Breast epithelium (tissue), 3 donors: ENCODE results near the gene TEKTIP1.

ENCODE experiments used
- POLR2AphosphoS5 ChIP-seq, 3 donors: sonication (generic); formaldehyde crosslinking; IDR thresholded peaks; one replicate each; pipeline ENCODE4 v1.6.1; 2017; ENCODE audit warnings: antibody characterized with exemption in 3 of 3
- TF ChIP-seq, protein P1 (sequence below), 3 donors: fragments of 450-650 bp; IDR thresholded peaks; one replicate each; pipeline ENCODE4 v1.5.1; 2016 to 2017; ENCODE audit warnings: antibody characterized with exemption in 3 of 3, mild to moderate bottlenecking in 3 of 3, moderate library complexity in 3 of 3

DNA sequence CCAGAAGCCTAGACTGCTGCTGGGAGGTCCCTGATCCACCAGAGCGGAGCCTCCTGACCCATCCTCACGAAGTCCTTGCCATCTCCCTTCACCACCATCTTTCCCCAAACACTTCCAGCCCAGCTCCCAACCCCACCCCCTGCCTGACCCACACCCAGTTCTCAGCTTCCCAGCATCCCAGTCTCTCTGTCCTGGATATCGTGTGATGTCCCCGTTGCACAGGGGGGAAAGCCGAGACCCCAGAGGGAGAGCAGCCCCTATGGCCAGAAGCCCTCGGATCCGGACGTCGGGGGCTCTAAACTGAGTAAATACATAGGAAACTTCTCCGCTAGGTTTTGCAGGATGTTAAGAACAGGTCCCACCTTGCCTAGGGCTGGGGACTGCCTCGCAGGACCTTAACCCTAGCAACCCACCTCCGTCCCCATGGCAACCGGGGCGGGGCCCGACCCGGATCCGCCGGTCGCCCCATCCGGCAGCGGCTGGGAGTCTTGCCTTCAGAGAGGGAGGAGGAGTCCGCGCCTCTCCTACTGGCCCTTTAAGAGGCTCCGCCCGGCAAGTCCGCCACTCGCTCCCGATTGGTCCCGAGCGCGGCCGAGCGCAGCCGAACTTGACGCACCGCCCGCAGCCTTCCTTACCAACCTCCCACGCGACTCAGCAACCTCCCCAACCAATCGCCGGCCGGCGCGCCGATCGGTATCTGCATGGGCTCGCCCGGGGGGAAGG lies 33.3 kb downstream of the TEKTIP1 start:
- peak in 1 of 3 donors; percentile 50 for TF ChIP-seq POLR2AphosphoS5 (IDR thresholded peaks at IDR 0.05)
- TF ChIP-seq, protein P1, sequence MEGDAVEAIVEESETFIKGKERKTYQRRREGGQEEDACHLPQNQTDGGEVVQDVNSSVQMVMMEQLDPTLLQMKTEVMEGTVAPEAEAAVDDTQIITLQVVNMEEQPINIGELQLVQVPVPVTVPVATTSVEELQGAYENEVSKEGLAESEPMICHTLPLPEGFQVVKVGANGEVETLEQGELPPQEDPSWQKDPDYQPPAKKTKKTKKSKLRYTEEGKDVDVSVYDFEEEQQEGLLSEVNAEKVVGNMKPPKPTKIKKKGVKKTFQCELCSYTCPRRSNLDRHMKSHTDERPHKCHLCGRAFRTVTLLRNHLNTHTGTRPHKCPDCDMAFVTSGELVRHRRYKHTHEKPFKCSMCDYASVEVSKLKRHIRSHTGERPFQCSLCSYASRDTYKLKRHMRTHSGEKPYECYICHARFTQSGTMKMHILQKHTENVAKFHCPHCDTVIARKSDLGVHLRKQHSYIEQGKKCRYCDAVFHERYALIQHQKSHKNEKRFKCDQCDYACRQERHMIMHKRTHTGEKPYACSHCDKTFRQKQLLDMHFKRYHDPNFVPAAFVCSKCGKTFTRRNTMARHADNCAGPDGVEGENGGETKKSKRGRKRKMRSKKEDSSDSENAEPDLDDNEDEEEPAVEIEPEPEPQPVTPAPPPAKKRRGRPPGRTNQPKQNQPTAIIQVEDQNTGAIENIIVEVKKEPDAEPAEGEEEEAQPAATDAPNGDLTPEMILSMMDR (IDR thresholded peaks at IDR 0.05), result no peak
